Smooth muscle cell (in vitro differentiated cells): ENCODE measurements around the gene SPTBN4. TPM values are rescaled to one million over a fixed set of nuclear protein-coding genes. Genes with fewer than 3 reads are reported as not detected.

ENCODE experiments used
- DNase-seq: peaks from one replicate; lab custom pipeline; 2025; ENCODE audit not compliant: unreplicated experiment; lab: John Stamatoyannopoulos, UW
- H2AFZ ChIP-seq: fragments of 200-600 bp; sonication (generic); 2 replicates; pipeline ENCODE4 v1.6.0; 2016; ENCODE audit warnings: antibody characterized with exemption, low read depth, mild to moderate bottlenecking
- H3F3A ChIP-seq: fragments of 200-600 bp; sonication (generic); 2 replicates; pipeline ENCODE4 v1.6.0; 2017; ENCODE audit warnings: antibody characterized with exemption, low read depth
- H3K27ac ChIP-seq: fragments of 200-600 bp; sonication (generic); 2 replicates; pipeline ENCODE4 v1.5.1; 2016; ENCODE audit warnings: low read depth, mild to moderate bottlenecking
- H3K27me3 ChIP-seq: fragments of 200-600 bp; sonication (generic); 2 replicates; pipeline ENCODE4 v1.6.1; 2016; ENCODE audit warnings: low read depth, mild to moderate bottlenecking
- H3K36me3 ChIP-seq: fragments of 200-600 bp; sonication (generic); 2 replicates; pipeline ENCODE4 v1.5.1; 2016; ENCODE audit warnings: low read depth
- H3K4me1 ChIP-seq: fragments of 200-600 bp; sonication (generic); 2 replicates; pipeline ENCODE4 v1.5.1; 2016; ENCODE audit warnings: low read depth
- H3K4me2 ChIP-seq: fragments of 200-600 bp; sonication (generic); 2 replicates; pipeline ENCODE4 v1.6.0; 2016; ENCODE audit warnings: mild to moderate bottlenecking
- H3K4me3 ChIP-seq: fragments of 200-600 bp; sonication (generic); 2 replicates; pipeline ENCODE4 v1.5.1; 2016; ENCODE audit warnings: mild to moderate bottlenecking
- H3K79me2 ChIP-seq: fragments of 200-600 bp; sonication (generic); 2 replicates; pipeline ENCODE4 v1.6.0; 2016; ENCODE audit warnings: low read depth, mild to moderate bottlenecking
- H3K9ac ChIP-seq: fragments of 200-600 bp; sonication (generic); 2 replicates; pipeline ENCODE4 v1.6.0; 2016; ENCODE audit warnings: low read depth
- H3K9me3 ChIP-seq: fragments of 200-600 bp; sonication (generic); replicated peaks from 2 replicates; pipeline ENCODE4 v1.5.1; 2016; ENCODE audit warnings: low read depth
- H4K20me1 ChIP-seq: fragments of 200-600 bp; sonication (generic); 2 replicates; pipeline ENCODE4 v1.6.0; 2016; ENCODE audit warnings: low read depth
- CTCF ChIP-seq: fragments of 200-600 bp; sonication (generic); IDR thresholded peaks from 2 replicates; pipeline ENCODE4 v1.5.1; 2017; ENCODE audit warnings: borderline replicate concordance, mild to moderate bottlenecking, antibody characterized with exemption; ENCODE audit not compliant: insufficient read depth, poor library complexity, severe bottlenecking
- WGBS: methylation state at CpG from one replicate; pipeline ENCODE4 v1.1.7; 2016; ENCODE audit warnings: low lambda C conversion rate; 5-methylcytosine and 5-hydroxymethylcytosine counted together
- polyA plus RNA-seq: library from polyadenylated mRNA; unstranded; fragments of >200 nt; fragmentation: Nextera tagmentation; extraction: Ambion mirVana; gene quantifications from 2 replicates; pipeline ENCODE4 v1.2.1, GENCODE V29; 2016
- total RNA-seq: library from RNA; depleted of rRNA; stranded (reverse); fragments of >200 nt; gene quantifications from 2 replicates; pipeline ENCODE4 v1.2.3, GENCODE V29; 2014

SPTBN4 gene
- total and polyA plus RNA-seq, 2 experiments from 2014 or later: 1.0 to 1.2 TPM

GRCh38 chr19:40513741-40514315, 47.0 kb downstream of the SPTBN4 start:
- H3K4me3 ChIP-seq: no peak overlapping the region
- no peaks in the 10 kb centered on the region for H3K4me1 ChIP-seq
- peaks cover 91% of the 10 kb centered on the region for H3K27me3 ChIP-seq
- H3K4me2 ChIP-seq: no peak overlapping the region
- H3K79me2 ChIP-seq: no peaks in the 10 kb centered on the region
- no peaks in the 10 kb centered on the region for H3F3A ChIP-seq
- no peak overlapping the region for H2AFZ ChIP-seq
- no peaks in the 10 kb centered on the region for H3K9me3 ChIP-seq
- WGBS: 80% methylated on average over 4 of the region's 4 CpGs
- no peak for TF ChIP-seq CTCF
- no peak for DNase-seq
- no peaks in the 10 kb centered on the region for H4K20me1 ChIP-seq
- no peak overlapping the region for H3K27ac ChIP-seq
- H3K9ac ChIP-seq: no peak overlapping the region
- no peaks in the 10 kb centered on the region for H3K36me3 ChIP-seq

GRCh38 chr19:40517248-40517647, 50.4 kb downstream of the SPTBN4 start:
- Histone ChIP-seq H2AFZ (no peak overlapping the region), H3K4me2 (no peak overlapping the region), H3K79me2 (no peaks in the 10 kb centered on the region), H3F3A (no peaks in the 10 kb centered on the region), H3K27ac (no peak overlapping the region), H3K4me3 (no peak overlapping the region), H3K4me1 (no peaks in the 10 kb centered on the region), H3K9ac (no peak overlapping the region), H4K20me1 (no peaks in the 10 kb centered on the region), H3K27me3 (peaks cover 83% of the 10 kb centered on the region), H3K36me3 (no peaks in the 10 kb centered on the region), H3K9me3 (no peaks in the 10 kb centered on the region)
- TF ChIP-seq CTCF: no peak
- WGBS: 85% methylated on average over 9 of the region's 9 CpGs
- DNase-seq: no peak

GRCh38 chr19:40519352-40520322, 52.8 kb downstream of the SPTBN4 start:
- 14% methylated on average over 77 of the region's 91 CpGs for WGBS
- H3F3A ChIP-seq: no peaks in the 10 kb centered on the region
- H3K9ac ChIP-seq: no peak overlapping the region
- no peak overlapping the region for H2AFZ ChIP-seq
- peak overlapping the region; percentile 40 for H3K4me2 ChIP-seq
- no peaks in the 10 kb centered on the region for H3K36me3 ChIP-seq
- H3K27me3 ChIP-seq: peaks cover 59% of the 10 kb centered on the region
- H4K20me1 ChIP-seq: no peaks in the 10 kb centered on the region
- H3K4me3 ChIP-seq: no peak overlapping the region
- H3K9me3 ChIP-seq: no peaks in the 10 kb centered on the region
- no peak overlapping the region for H3K27ac ChIP-seq
- H3K4me1 ChIP-seq: no peaks in the 10 kb centered on the region
- no peak for DNase-seq
- no peak for TF ChIP-seq CTCF
- H3K79me2 ChIP-seq: no peaks in the 10 kb centered on the region
